Ishikawa (cell line): ENCODE data around the gene FBXO3.

Source experiments
- CEBPB ChIP-seq: IDR thresholded peaks from 2 replicates; pipeline ENCODE4 v1.6.1; 2012
- CREB1 ChIP-seq: IDR thresholded peaks from 2 replicates; pipeline ENCODE4 v1.6.1; 2012; ENCODE audit warnings: low read depth
- EGR1 ChIP-seq: IDR thresholded peaks from 2 replicates; pipeline ENCODE4 v1.6.1; 2012
- EP300 ChIP-seq: IDR thresholded peaks from 2 replicates; pipeline ENCODE4 v1.6.1; 2012; ENCODE audit warnings: borderline replicate concordance
- MAX ChIP-seq: IDR thresholded peaks from 2 replicates; pipeline ENCODE4 v1.6.1; 2012
- RAD21 ChIP-seq: IDR thresholded peaks from 2 replicates; pipeline ENCODE4 v1.6.1; 2012; ENCODE audit warnings: low read depth
- TAF1 ChIP-seq: IDR thresholded peaks from 2 replicates; pipeline ENCODE4 v1.6.1; 2012; ENCODE audit warnings: low read depth, mild to moderate bottlenecking
- TEAD4 ChIP-seq: IDR thresholded peaks from 2 replicates; pipeline ENCODE4 v1.6.1; 2012
- YY1 ChIP-seq: IDR thresholded peaks from 2 replicates; pipeline ENCODE4 v1.6.1; 2012; ENCODE audit warnings: low read depth
- ZBTB7A ChIP-seq: IDR thresholded peaks from 2 replicates; pipeline ENCODE4 v1.6.1; 2012; ENCODE audit warnings: low read depth
- TF ChIP-seq, protein P1 (sequence below): IDR thresholded peaks from 2 replicates; pipeline ENCODE4 v1.6.1; 2012

DNA sequence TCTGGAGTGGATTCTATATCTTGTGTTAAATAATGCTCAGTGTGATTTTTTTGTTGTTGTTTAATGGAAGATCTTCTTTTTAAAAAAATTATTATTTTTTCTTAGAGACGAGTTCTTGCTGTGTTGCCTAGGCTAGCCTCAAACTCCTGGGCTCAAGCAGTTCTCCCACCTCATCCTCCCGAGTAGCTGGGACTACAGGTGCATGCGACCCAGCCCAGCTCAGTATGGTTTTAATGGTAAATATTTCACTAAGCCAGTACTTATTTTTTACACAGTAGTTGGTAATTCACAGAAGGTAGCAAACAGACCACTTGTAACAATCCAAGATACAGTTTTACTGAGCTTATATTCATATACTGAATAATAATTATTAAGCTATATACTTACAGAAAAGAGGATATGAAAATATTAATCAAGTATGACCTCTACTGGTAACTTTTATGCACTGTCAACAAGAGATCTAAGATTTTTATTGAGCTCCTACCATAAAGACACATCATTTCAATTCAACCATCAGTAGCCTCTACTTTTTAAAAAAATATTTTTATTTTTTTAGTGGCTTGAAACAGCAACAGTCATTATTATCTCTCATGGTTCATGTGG is 32.0 kb downstream of the FBXO3 start:
- TF ChIP-seq EGR1 (no peak), CEBPB (no peak), MAX (no peak), TAF1 (no peak), ZBTB7A (no peak), CREB1 (no peak), EP300 (no peak), TEAD4 (no peak), RAD21 (peak; percentile 45), YY1 (no peak)
- TF ChIP-seq, protein P1, sequence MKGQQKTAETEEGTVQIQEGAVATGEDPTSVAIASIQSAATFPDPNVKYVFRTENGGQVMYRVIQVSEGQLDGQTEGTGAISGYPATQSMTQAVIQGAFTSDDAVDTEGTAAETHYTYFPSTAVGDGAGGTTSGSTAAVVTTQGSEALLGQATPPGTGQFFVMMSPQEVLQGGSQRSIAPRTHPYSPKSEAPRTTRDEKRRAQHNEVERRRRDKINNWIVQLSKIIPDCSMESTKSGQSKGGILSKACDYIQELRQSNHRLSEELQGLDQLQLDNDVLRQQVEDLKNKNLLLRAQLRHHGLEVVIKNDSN = no peak
